ENCODE results near the gene PBRM1.

DNA sequence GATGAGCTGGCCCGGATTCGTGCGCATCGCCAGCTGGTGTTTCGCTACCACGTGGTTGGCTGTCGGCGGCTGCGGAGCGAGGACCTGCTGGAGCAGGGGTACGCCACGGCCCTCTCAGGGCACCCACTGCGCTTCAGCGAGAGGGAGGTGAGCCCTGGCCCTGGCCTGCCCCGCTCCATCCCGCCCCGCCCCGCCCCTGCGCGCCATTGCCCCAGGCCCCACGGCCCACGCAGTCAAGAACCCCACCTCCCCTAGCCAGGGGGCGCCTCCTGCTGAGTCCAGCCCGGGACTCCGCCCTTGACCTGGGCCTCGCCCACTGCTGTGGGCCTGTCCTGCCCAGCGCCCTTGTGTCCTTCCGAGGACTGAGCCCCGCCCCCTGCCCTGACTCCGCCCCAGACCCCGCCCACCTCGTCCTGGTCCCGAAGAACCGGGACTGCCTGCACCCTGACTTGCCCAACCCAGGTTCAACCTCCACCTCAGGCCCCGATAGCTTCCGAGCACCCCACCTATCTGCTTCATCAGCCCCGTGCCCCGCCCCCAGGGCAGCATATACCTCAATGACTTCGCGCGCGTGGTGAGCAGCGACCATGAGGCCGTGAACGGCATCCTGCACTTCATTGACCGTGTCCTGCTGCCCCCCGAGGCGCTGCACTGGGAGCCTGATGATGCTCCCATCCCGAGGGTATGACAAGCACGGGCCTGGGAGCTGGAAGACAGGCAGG, 166.8 kb downstream of the PBRM1 start:
- no peak for TF ChIP-seq POLR2AphosphoS5 (IDR thresholded peaks at IDR 0.05; ENCODE audit: low read depth, low read length)
- no peak for TF ChIP-seq REST (IDR thresholded peaks at IDR 0.05; ENCODE audit: insufficient read depth in 1 of 2, low read depth in 2 of 2, low read length in 2 of 2)
- TF ChIP-seq SIN3A (IDR thresholded peaks at IDR 0.05; ENCODE audit: borderline replicate concordance, insufficient read depth, low read length): no peak
- TF ChIP-seq FOXP2 (optimal IDR thresholded peaks at IDR 0.05; ENCODE audit: borderline replicate concordance, extremely low read depth, extremely low read length, insufficient read depth): no peak
